OCI-LY1 (cell line): Measurements from ENCODE around the gene DNAJC5G.
"Not testable (repeated sequence)": the region's sequence is repeated elsewhere in the genome, so short reads cannot be mapped to it uniquely, and the experiment has no call there.

Experiments
- H2AFZ ChIP-seq: fragments of 200-600 bp; sonication (generic), shearing (Covaris generic); 2 replicates; pipeline ENCODE4 v1.6.0; 2014; ENCODE audit warnings: antibody characterized with exemption, mild to moderate bottlenecking, low read length
- H3F3A ChIP-seq: fragments of 200-600 bp; sonication (generic), shearing (Covaris generic); 2 replicates; pipeline ENCODE4 v1.6.0; 2014; ENCODE audit warnings: mild to moderate bottlenecking, antibody characterized with exemption, low read length, moderate library complexity; ENCODE audit not compliant: insufficient read depth
- H3K27ac ChIP-seq: fragments of 200-600 bp; sonication (generic); 2 replicates; pipeline ENCODE4 v1.5.1; 2014; ENCODE audit warnings: low read length, mixed run types, mild to moderate bottlenecking, low read depth; ENCODE audit not compliant: poor library complexity, severe bottlenecking
- H3K27me3 ChIP-seq: fragments of 200-600 bp; sonication (generic); 2 replicates; pipeline ENCODE4 v1.6.0; 2014; ENCODE audit warnings: antibody characterized with exemption, mild to moderate bottlenecking, low read length, moderate library complexity; ENCODE audit not compliant: insufficient read depth
- H3K36me3 ChIP-seq: fragments of 200-600 bp; sonication (generic); 2 replicates; pipeline ENCODE4 v1.6.1; 2014; ENCODE audit warnings: mild to moderate bottlenecking, antibody characterized with exemption, low read length, moderate library complexity, mixed read lengths; ENCODE audit not compliant: insufficient read depth
- H3K4me1 ChIP-seq: fragments of 200-600 bp; sonication (generic); 2 replicates; pipeline ENCODE4 v1.5.1; 2014; ENCODE audit warnings: mild to moderate bottlenecking, low read length, moderate library complexity; ENCODE audit not compliant: insufficient read depth, severe bottlenecking
- H3K4me2 ChIP-seq: fragments of 200-600 bp; sonication (generic), shearing (Covaris generic); 2 replicates; pipeline ENCODE4 v1.6.1; 2014; ENCODE audit warnings: low read length
- H3K4me3 ChIP-seq: fragments of 200-600 bp; sonication (generic); 2 replicates; pipeline ENCODE4 v1.5.1; 2014; ENCODE audit warnings: low read length, low read depth, mild to moderate bottlenecking, mixed read lengths; ENCODE audit not compliant: poor library complexity, severe bottlenecking
- H3K79me2 ChIP-seq: fragments of 200-600 bp; shearing (Covaris generic); 2 replicates; pipeline ENCODE4 v1.6.1; 2016; ENCODE audit warnings: mixed run types, low read length, mixed read lengths; ENCODE audit not compliant: insufficient read depth
- H3K9ac ChIP-seq: fragments of 200-600 bp; sonication (generic), shearing (Covaris generic); 2 replicates; pipeline ENCODE4 v1.6.1; 2014; ENCODE audit warnings: mild to moderate bottlenecking, low read length, mixed read lengths
- H3K9me2 ChIP-seq: fragments of 200-600 bp; sonication (generic), shearing (Covaris generic); 2 replicates; pipeline ENCODE4 v1.6.1; 2014; ENCODE audit warnings: low read depth, mild to moderate bottlenecking, low read length, mixed read lengths
- H3K9me3 ChIP-seq: fragments of 200-600 bp; shearing (Covaris generic); 2 replicates; pipeline ENCODE4 v1.6.1; 2014; ENCODE audit warnings: low read length, mixed read lengths
- H4K20me1 ChIP-seq: fragments of 200-600 bp; sonication (generic), shearing (Covaris generic); 2 replicates; pipeline ENCODE4 v1.6.0; 2016; ENCODE audit warnings: mild to moderate bottlenecking, low read length; ENCODE audit not compliant: insufficient read depth
- CTCF ChIP-seq: fragments of 200-600 bp; sonication (generic), shearing (Covaris generic); IDR thresholded peaks from 2 replicates; pipeline ENCODE4 v1.5.1; 2017; ENCODE audit warnings: mild to moderate bottlenecking, antibody characterized with exemption, low read length, moderate library complexity, mixed read lengths
- EZH2 ChIP-seq: fragments of 200-600 bp; sonication (generic), shearing (Covaris generic); IDR thresholded peaks from 2 replicates; pipeline ENCODE4 v1.8.0; 2017; ENCODE audit warnings: borderline replicate concordance, mixed run types, mild to moderate bottlenecking, antibody characterized with exemption, low read length, moderate library complexity, mixed read lengths

Gene DNAJC5G

GRCh38 chr2:27265536-27265870, 9.7 kb upstream of the DNAJC5G start:
- H3F3A ChIP-seq, result no peaks in the 10 kb centered on the region
- H3K9me2 ChIP-seq, result no peaks in the 10 kb centered on the region
- H3K4me3 ChIP-seq, result no peak overlapping the region
- TF ChIP-seq EZH2 (no peak), CTCF (no peak)
- no peaks in the 10 kb centered on the region for H3K36me3 ChIP-seq
- no peak overlapping the region for H2AFZ ChIP-seq
- peaks cover 20% of the 10 kb centered on the region for H3K4me1 ChIP-seq
- H3K27ac ChIP-seq, result no peak overlapping the region
- H3K79me2 ChIP-seq, result no peaks in the 10 kb centered on the region
- no peaks in the 10 kb centered on the region for H3K9me3 ChIP-seq
- no peaks in the 10 kb centered on the region for H4K20me1 ChIP-seq
- H3K4me2 ChIP-seq, result 0 out of 2 replicates have a peak overlapping the region, but pooled peaks have one; percentile 55
- H3K27me3 ChIP-seq, result peaks cover 19% of the 10 kb centered on the region
- H3K9ac ChIP-seq, result no peak overlapping the region

GRCh38 chr2:27268296-27268695, 6.9 kb upstream of the DNAJC5G start:
- Histone ChIP-seq H3K4me1 (peaks cover 15% of the 10 kb centered on the region), H3K27me3 (peaks cover 11% of the 10 kb centered on the region)
- H3K4me3 ChIP-seq, H4K20me1 ChIP-seq, H3K9me2 ChIP-seq, H3F3A ChIP-seq, H3K27ac ChIP-seq, H2AFZ ChIP-seq, H3K9ac ChIP-seq, H3K36me3 ChIP-seq, H3K9me3 ChIP-seq, H3K4me2 ChIP-seq, H3K79me2 ChIP-seq: not testable (repeated sequence)

GRCh38 chr2:27270131-27270530, 5.1 kb upstream of the DNAJC5G start:
- Histone ChIP-seq H3K4me2 (no peak overlapping the region), H3K4me1 (no peaks in the 10 kb centered on the region), H3K9me2 (no peaks in the 10 kb centered on the region), H3K4me3 (no peak overlapping the region), H3K79me2 (no peaks in the 10 kb centered on the region), H3F3A (no peaks in the 10 kb centered on the region), H2AFZ (no peak overlapping the region), H3K27ac (no peak overlapping the region), H3K9me3 (no peaks in the 10 kb centered on the region), H4K20me1 (no peaks in the 10 kb centered on the region), H3K9ac (no peak overlapping the region), H3K36me3 (no peaks in the 10 kb centered on the region), H3K27me3 (peaks cover 7% of the 10 kb centered on the region)
- TF ChIP-seq EZH2, result no peak
- no peak for TF ChIP-seq CTCF

GRCh38 chr2:27270670-27271069, 4.6 kb upstream of the DNAJC5G start:
- H3K4me3 ChIP-seq, result no peak overlapping the region
- TF ChIP-seq EZH2 (no peak), CTCF (no peak)
- H3K4me1 ChIP-seq, result no peaks in the 10 kb centered on the region
- no peak overlapping the region for H3K27ac ChIP-seq
- H3K36me3 ChIP-seq, result no peaks in the 10 kb centered on the region
- H3K79me2 ChIP-seq, result no peaks in the 10 kb centered on the region
- no peak overlapping the region for H2AFZ ChIP-seq
- no peaks in the 10 kb centered on the region for H3K9me2 ChIP-seq
- no peaks in the 10 kb centered on the region for H3F3A ChIP-seq
- H3K27me3 ChIP-seq, result peaks cover 2% of the 10 kb centered on the region
- H3K4me2 ChIP-seq, result no peak overlapping the region
- no peaks in the 10 kb centered on the region for H4K20me1 ChIP-seq
- no peaks in the 10 kb centered on the region for H3K9me3 ChIP-seq
- H3K9ac ChIP-seq, result no peak overlapping the region
